K562 (cell line): ENCODE data around the gene TMEM126A. TPM values are rescaled to one million over a fixed set of nuclear protein-coding genes. Genes with fewer than 3 reads are reported as not detected.

Experiments used
- ASH1L ChIP-seq: fragments of 450-650 bp; IDR thresholded peaks from 2 replicates; pipeline ENCODE4 v1.6.1; 2018; ENCODE audit warnings: borderline replicate concordance, mild to moderate bottlenecking, low read depth; ENCODE audit not compliant: partially characterized antibody
- BCOR ChIP-seq: fragments of 450-650 bp; IDR thresholded peaks from 2 replicates; pipeline ENCODE4 v1.6.1; 2016
- BRD9 ChIP-seq: fragments of 450-650 bp; IDR thresholded peaks from 2 replicates; pipeline ENCODE4 v1.6.1; 2018; ENCODE audit warnings: low read depth; ENCODE audit not compliant: partially characterized antibody
- EGR1 ChIP-seq: fragments of 450-650 bp; conservative IDR thresholded peaks from 2 replicates; pipeline ENCODE4 v1.6.1; 2017; ENCODE audit warnings: mild to moderate bottlenecking
- HDAC1 ChIP-seq, 2 experiments: fragments of 450-650 bp; IDR thresholded peaks; 2 replicates each; pipeline ENCODE4 v1.6.1; 2016 to 2017; ENCODE audit warnings: inconsistent platforms in 1 of 2, mild to moderate bottlenecking in 1 of 2, moderate library complexity in 1 of 2
- NCOR1 ChIP-seq: fragments of 450-650 bp; IDR thresholded peaks from 2 replicates; pipeline ENCODE4 v1.6.1; 2016; ENCODE audit warnings: mild to moderate bottlenecking, moderate library complexity
- PTBP1 ChIP-seq: fragments of 200-400 bp; formaldehyde crosslinking; IDR thresholded peaks from 2 replicates; pipeline ENCODE4 v1.6.1; 2017; ENCODE audit warnings: low read depth, low read length
- SIN3A ChIP-seq, 2 experiments: fragments of 150-350 bp in 1 of 2; IDR thresholded peaks; 2 replicates each; pipeline ENCODE4 v1.6.1; 2011 to 2016; ENCODE audit warnings: borderline replicate concordance in 2 of 2, low read depth in 2 of 2, low read length in 2 of 2, mild to moderate bottlenecking in 2 of 2, moderate library complexity in 2 of 2; ENCODE audit not compliant: control insufficient read depth in 1 of 2
- SUPT5H ChIP-seq: fragments of 450-650 bp; IDR thresholded peaks from 2 replicates; pipeline ENCODE4 v1.6.1; 2016
- ZBTB17 ChIP-seq: fragments of 450-650 bp; formaldehyde crosslinking; IDR thresholded peaks from 2 replicates; pipeline ENCODE4 v1.4.0; 2020; ENCODE audit warnings: mild to moderate bottlenecking
- ZBTB5 ChIP-seq: fragments of 450-650 bp; IDR thresholded peaks from 2 replicates; pipeline ENCODE4 v1.6.1; 2017; ENCODE audit warnings: antibody characterized with exemption
- ZFP36 ChIP-seq: fragments of 150-350 bp; IDR thresholded peaks from 2 replicates; pipeline ENCODE4 v1.6.1; 2018; ENCODE audit warnings: low read length, low read depth; ENCODE audit not compliant: partially characterized antibody
- ZNF124 ChIP-seq: sonication (generic); formaldehyde crosslinking; IDR thresholded peaks from 2 replicates; pipeline ENCODE4 v1.8.1; 2022; ENCODE audit warnings: missing genetic modification reagents
- ZNF586 ChIP-seq: fragments of 450-650 bp; formaldehyde crosslinking; conservative IDR thresholded peaks from 2 replicates; pipeline ENCODE4 v1.4.0; 2020; ENCODE audit warnings: mild to moderate bottlenecking, moderate library complexity
- polyA plus RNA-seq, 8 experiments: library from polyadenylated mRNA; depleted of rRNA in 4 of 8; stranded (reverse) in 5 of 8; unstranded in 3 of 8; fragments of >200 nt; fragmentation: Nextera tagmentation in 2 of 8; fragmentation: Illumina TruSeq in 1 of 8; extraction: Ambion mirVana in 2 of 8; extraction: Trizol in 1 of 8; gene quantifications; 2 replicates each; pipeline versions ENCODE4 v1.2.1 to v1.2.3, GENCODE V29; 2011 to 2014; ENCODE audit warnings: inconsistent platforms in 1 of 8, missing spikeins in 1 of 8
- total RNA-seq, 7 experiments: library from RNA; depleted of rRNA in 6 of 7; stranded (reverse); fragments of >200 nt in 6 of 7; fragmentation: Illumina TruSeq in 2 of 7; extraction: Trizol in 2 of 7; gene quantifications; 2 replicates each; pipeline versions ENCODE4 v1.2.1 to v1.2.3, GENCODE V29; 2011 to 2021; ENCODE audit warnings: low replicate concordance in 1 of 7
- TF ChIP-seq, protein P1 (sequence below), 2 experiments: IDR thresholded peaks in 1 of 2; conservative IDR thresholded peaks in 1 of 2; 2 replicates each; pipeline ENCODE4 v1.6.1; 2016; ENCODE audit warnings: low read depth in 2 of 2, mild to moderate bottlenecking in 1 of 2, missing compliant biosample characterization in 1 of 2, missing genetic modification characterization in 1 of 2, moderate library complexity in 1 of 2
- TF ChIP-seq, protein P2 (sequence below): sonication (generic); formaldehyde crosslinking; IDR thresholded peaks from 2 replicates; pipeline ENCODE4 v1.8.0; 2022; ENCODE audit warnings: mild to moderate bottlenecking, missing genetic modification reagents
- TF ChIP-seq, protein P3 (sequence below): sonication (generic); formaldehyde crosslinking; IDR thresholded peaks from 2 replicates; pipeline ENCODE4 v1.8.0; 2023; ENCODE audit warnings: mild to moderate bottlenecking, missing genetic modification reagents

The TMEM126A gene
- total and polyA plus RNA-seq, 9 of the 15 experiments (the other 6 are each of a cell fraction or from before 2014, with no cell fraction given) = 19.3 to 154 (median 56.3) TPM

GRCh38 chr11:85628771-85629341 is 18.9 kb upstream of the TMEM126A start (continued):
- TF ChIP-seq ZBTB5 (no peak), ZNF124 (CRISPR knock-in tag) (no peak), SIN3A (IDR thresholded peaks at IDR 0.05; ENCODE audit: borderline replicate concordance in 2 of 2, control insufficient read depth in 1 of 2, low read depth in 2 of 2, low read length in 2 of 2) (peak in 1 of 2 experiments; percentile 15; a peak in 1 of 4 replicates), NCOR1 (no peak), HDAC1 (IDR thresholded peaks at IDR 0.05) (peak in 1 of 2 experiments; percentile 57; a peak in 1 of 4 replicates), ZNF586 (CRISPR knock-in tag) (no peak), SUPT5H (no peak; the same call in 1 of the 2 replicates), ZFP36 (peak; percentile 97), ASH1L (peak; percentile 45), BRD9 (peak; percentile 21), ZBTB17 (CRISPR knock-in tag) (0 out of 2 replicates have a peak, but pooled peaks have one; percentile 4), PTBP1 (no peak), BCOR (peak; percentile 52), EGR1 (0 out of 2 replicates have a peak, but pooled peaks have one; percentile 27)
- TF ChIP-seq, protein P1, sequence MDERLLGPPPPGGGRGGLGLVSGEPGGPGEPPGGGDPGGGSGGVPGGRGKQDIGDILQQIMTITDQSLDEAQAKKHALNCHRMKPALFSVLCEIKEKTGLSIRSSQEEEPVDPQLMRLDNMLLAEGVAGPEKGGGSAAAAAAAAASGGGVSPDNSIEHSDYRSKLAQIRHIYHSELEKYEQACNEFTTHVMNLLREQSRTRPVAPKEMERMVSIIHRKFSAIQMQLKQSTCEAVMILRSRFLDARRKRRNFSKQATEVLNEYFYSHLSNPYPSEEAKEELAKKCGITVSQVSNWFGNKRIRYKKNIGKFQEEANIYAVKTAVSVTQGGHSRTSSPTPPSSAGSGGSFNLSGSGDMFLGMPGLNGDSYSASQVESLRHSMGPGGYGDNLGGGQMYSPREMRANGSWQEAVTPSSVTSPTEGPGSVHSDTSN (CRISPR knock-in tag; IDR thresholded peaks at IDR 0.05; ENCODE audit: low read depth) = no peak
- TF ChIP-seq, protein P1 (tag; conservative IDR thresholded peaks at IDR 0.05; ENCODE audit: low read depth) = no peak
- TF ChIP-seq, protein P2, sequence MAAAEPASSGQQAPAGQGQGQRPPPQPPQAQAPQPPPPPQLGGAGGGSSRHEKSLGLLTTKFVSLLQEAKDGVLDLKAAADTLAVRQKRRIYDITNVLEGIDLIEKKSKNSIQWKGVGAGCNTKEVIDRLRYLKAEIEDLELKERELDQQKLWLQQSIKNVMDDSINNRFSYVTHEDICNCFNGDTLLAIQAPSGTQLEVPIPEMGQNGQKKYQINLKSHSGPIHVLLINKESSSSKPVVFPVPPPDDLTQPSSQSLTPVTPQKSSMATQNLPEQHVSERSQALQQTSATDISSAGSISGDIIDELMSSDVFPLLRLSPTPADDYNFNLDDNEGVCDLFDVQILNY = 0 out of 2 replicates have a peak, but pooled peaks have one; percentile 11
- TF ChIP-seq, protein P3, sequence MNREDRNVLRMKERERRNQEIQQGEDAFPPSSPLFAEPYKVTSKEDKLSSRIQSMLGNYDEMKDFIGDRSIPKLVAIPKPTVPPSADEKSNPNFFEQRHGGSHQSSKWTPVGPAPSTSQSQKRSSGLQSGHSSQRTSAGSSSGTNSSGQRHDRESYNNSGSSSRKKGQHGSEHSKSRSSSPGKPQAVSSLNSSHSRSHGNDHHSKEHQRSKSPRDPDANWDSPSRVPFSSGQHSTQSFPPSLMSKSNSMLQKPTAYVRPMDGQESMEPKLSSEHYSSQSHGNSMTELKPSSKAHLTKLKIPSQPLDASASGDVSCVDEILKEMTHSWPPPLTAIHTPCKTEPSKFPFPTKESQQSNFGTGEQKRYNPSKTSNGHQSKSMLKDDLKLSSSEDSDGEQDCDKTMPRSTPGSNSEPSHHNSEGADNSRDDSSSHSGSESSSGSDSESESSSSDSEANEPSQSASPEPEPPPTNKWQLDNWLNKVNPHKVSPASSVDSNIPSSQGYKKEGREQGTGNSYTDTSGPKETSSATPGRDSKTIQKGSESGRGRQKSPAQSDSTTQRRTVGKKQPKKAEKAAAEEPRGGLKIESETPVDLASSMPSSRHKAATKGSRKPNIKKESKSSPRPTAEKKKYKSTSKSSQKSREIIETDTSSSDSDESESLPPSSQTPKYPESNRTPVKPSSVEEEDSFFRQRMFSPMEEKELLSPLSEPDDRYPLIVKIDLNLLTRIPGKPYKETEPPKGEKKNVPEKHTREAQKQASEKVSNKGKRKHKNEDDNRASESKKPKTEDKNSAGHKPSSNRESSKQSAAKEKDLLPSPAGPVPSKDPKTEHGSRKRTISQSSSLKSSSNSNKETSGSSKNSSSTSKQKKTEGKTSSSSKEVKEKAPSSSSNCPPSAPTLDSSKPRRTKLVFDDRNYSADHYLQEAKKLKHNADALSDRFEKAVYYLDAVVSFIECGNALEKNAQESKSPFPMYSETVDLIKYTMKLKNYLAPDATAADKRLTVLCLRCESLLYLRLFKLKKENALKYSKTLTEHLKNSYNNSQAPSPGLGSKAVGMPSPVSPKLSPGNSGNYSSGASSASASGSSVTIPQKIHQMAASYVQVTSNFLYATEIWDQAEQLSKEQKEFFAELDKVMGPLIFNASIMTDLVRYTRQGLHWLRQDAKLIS = 0 out of 2 replicates have a peak, but pooled peaks have one; percentile 11
